Measurements from ENCODE around the gene ASIC5. TPM values are rescaled to one million over a fixed set of nuclear protein-coding genes. Genes with fewer than 3 reads are reported as not detected.

The ASIC5 gene
- total RNA-seq, 4 donors from 2014 or later, result not detected

GRCh38 chr4:155887045-155887444, 21.0 kb upstream of the ASIC5 start:
- DNase-seq (ENCODE audit: low spot score in 2 of 2), result no peak
- WGBS, 2 donors, result 68% methylated on average over 1 of the region's 1 CpG
- intact Hi-C loops (cut with DNase I; ENCODE audit: low total_unique reads), result no loop called here
- TF ChIP-seq POLR2A (IDR thresholded peaks at IDR 0.05), result no peak
- no peak for TF ChIP-seq CTCF (IDR thresholded peaks at IDR 0.05)
- no peak overlapping the region for H3K4me3 ChIP-seq (ENCODE audit: low read depth, poor library complexity, severe bottlenecking)

- intact Hi-C loops (cut with DNase I; ENCODE audit: low total_unique reads), result no loop called here
- no peak for DNase-seq (ENCODE audit: low spot score in 2 of 2)
- no peak overlapping the region for H3K4me3 ChIP-seq (ENCODE audit: low read depth, poor library complexity, severe bottlenecking)
- WGBS, 2 donors, result 73 to 74% methylated on average over 6 of the region's 6 CpGs
- no peak for TF ChIP-seq POLR2A (IDR thresholded peaks at IDR 0.05)
- no peak for TF ChIP-seq CTCF (IDR thresholded peaks at IDR 0.05)
Observed at GRCh38 chr4:155885666-155886065, 19.6 kb upstream of the ASIC5 start.

GRCh38 chr4:155883895-155884294, 17.8 kb upstream of the ASIC5 start:
- no peak for TF ChIP-seq POLR2A (IDR thresholded peaks at IDR 0.05)
- TF ChIP-seq CTCF (IDR thresholded peaks at IDR 0.05), result no peak
- WGBS, 2 donors, result 86 to 89% methylated on average over 3 of the region's 3 CpGs
- intact Hi-C loops (cut with DNase I; ENCODE audit: low total_unique reads), result no loop called here
- DNase-seq (ENCODE audit: low spot score in 2 of 2), result no peak
- H3K4me3 ChIP-seq (ENCODE audit: low read depth, poor library complexity, severe bottlenecking), result no peak overlapping the region

- TF ChIP-seq POLR2A (IDR thresholded peaks at IDR 0.05) (no peak), CTCF (IDR thresholded peaks at IDR 0.05) (no peak)
- intact Hi-C loops (cut with DNase I; ENCODE audit: low total_unique reads), result no loop called here
- no peak for DNase-seq (ENCODE audit: low spot score in 2 of 2)
- 51 to 63% methylated on average over 1 of the region's 1 CpG for WGBS, 2 donors
- H3K4me3 ChIP-seq (ENCODE audit: low read depth, poor library complexity, severe bottlenecking), result no peak overlapping the region
Observed at GRCh38 chr4:155881555-155881954, 15.5 kb upstream of the ASIC5 start.

- intact Hi-C loops (cut with DNase I; ENCODE audit: low total_unique reads), result no loop called here
Observed at GRCh38 chr4:155879767-155880166, 13.7 kb upstream of the ASIC5 start.

More at GRCh38 chr4:155879767-155880166, 13.7 kb upstream of the ASIC5 start:
- TF ChIP-seq POLR2A (IDR thresholded peaks at IDR 0.05), result no peak
- no peak for TF ChIP-seq CTCF (IDR thresholded peaks at IDR 0.05)
- DNase-seq (ENCODE audit: low spot score in 2 of 2), result no peak
- H3K4me3 ChIP-seq (ENCODE audit: low read depth, poor library complexity, severe bottlenecking), result no peak overlapping the region

All from lower leg skin (tissue), 4 donors.